GM21528 (cell line): ENCODE measurements around the gene MCC.

Experiments used
- ATAC-seq: cut with Tn5 transposase; IDR thresholded peaks from one replicate; pipeline ENCODE4 v1.9.1; 2021; ENCODE audit warnings: mild to moderate bottlenecking, moderate library complexity; ENCODE audit not compliant: unreplicated experiment, low FRiP score

Gene MCC

DNA sequence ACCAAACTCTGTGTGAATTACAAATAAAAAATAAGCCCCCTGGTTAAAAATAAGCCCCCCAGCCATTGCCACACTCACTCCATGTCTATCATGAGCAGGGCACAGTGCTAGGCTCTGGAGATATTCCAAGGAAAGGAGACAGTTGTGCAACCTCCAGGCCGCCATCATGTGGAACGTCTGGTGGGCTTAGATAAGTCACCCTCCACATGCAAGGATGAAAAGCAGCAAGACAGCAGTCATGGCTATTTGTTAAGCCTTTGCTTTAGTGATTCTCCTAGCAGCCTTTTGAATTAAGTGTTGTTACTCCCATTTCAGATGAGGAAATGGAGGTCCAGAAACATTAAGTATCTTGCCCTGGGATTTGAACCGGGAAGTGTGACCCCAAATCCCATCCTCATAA is 416.9 kb downstream of the MCC start:
- no peak for ATAC-seq

DNA sequence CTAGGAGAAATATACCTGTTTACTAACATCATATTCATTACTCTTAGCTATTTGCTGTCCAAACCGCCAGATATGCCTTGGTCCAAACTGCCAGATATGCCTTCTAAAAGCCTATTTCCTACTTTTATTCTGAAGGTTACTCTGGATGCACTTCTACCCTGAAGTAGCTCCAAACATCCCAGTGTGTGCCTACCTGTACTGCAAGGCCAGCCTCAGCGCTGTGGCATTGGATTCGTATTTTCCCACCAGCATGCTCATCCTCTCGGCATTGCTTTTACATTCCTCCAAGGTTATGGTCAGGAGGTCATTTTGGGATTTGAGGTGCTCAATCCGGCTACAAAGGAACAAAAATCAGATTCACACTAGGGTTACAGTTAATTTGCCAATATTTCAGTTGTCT is 417.4 kb downstream of the MCC start:
- no peak for ATAC-seq

DNA sequence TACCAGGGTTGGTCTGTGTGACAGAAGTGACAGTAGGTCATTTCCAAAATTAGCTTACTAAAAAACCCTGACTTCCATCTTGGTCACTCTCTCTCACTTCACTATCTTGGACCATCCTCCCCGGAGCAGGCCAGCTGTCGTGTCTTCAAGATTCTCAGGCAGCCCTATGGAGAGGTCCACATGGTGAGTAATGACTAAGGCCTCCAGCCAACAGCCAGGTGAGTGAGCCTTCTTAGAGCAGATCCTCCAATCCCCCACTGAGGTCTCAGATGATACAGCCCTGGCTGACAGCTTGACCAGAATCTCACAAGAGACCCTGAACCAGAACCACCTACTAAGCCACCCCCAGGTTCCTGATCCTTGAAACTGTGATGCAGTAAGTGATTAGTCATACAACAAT is 419.7 kb downstream of the MCC start:
- no peak for ATAC-seq

DNA sequence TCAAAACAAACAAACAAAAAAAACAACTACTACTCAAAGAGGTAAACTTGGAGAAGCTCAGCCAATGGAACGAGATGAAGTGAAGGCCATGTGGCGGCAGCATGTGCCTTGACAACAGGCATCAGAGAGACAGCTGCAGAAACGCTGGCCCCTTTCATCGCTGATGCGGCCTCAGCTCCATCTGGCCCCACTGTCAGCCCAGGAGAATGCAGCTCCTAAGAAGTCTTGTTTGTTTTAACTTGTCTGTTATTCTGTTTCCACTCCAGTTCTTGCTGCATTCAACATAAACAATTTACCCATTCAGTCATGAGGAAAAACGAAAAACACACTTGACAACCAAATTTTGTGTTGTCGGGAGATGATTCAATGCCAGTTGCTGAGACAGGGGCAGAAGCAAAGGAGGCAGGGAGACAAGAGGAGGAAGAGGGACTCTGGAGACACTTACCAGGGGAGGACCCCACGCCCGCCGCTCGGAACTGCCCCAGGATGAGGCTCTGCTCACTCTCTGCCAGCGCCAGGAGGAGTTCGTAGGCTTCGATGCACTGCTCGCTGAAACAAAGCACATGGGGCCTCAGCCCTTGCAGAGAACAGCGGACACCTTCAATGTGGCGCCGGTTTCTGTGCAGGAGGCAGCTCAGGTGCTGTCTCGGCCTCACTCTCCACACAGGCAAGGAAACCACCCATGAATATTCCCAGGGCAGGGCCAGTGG is 420.5 kb downstream of the MCC start:
- ATAC-seq = no peak

DNA sequence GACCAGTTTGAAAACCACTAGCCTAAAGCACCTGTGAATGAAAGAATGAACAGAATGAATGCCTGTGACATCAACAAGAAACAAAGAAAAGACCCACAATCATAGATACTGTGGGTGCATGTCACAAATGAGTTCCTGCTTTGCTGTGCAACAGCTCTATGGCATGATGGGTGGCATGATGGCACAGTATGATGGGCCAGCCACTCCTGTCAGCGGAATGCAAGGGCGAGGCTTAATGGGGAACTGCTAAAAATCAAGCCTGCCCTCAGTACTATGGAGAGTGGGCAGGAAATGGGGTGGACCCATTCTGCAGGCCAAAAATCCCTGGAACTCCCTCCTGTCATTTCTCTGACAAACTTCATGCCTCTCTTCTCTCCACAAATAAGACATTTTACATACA is 422.6 kb downstream of the MCC start:
- ATAC-seq = no peak

DNA sequence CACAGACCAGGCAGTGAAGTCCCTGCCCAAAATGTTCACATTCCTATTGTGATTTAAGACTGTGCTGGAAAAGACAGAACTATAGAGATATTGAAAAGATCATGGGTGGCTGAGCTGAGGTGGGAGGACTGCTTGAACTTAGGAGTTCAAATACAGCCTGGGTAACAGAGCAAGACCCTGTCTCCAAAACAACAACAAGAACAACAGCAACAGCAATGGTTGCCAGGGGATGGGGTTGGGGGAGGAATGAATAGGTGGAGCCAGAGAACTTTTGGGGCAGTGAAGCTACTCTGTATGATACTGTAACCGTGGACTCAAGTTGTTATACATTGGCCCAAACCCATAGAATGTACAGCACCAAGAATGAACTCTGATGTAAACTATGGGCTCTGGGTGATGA is 423.4 kb downstream of the MCC start:
- no peak for ATAC-seq

DNA sequence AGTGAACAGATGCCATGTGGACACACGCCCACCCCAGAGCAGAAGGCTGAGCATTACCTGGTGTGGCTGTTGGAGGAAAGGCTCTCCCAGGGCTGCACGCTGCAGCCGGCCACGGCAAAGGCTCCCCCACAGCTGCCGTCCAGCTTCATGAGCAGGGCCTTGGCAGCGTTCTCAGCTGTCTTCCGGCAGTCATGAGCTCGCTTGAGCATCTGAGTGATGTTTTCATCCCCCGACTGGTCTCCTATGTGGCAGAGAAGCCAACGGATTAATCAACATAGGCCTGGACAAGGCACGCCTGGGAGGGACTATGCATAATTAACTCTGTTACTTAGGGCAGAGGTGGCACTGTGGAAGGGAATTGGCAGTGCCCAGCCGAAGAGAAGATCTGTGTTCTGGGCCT is 424.3 kb downstream of the MCC start:
- ATAC-seq = no peak

DNA sequence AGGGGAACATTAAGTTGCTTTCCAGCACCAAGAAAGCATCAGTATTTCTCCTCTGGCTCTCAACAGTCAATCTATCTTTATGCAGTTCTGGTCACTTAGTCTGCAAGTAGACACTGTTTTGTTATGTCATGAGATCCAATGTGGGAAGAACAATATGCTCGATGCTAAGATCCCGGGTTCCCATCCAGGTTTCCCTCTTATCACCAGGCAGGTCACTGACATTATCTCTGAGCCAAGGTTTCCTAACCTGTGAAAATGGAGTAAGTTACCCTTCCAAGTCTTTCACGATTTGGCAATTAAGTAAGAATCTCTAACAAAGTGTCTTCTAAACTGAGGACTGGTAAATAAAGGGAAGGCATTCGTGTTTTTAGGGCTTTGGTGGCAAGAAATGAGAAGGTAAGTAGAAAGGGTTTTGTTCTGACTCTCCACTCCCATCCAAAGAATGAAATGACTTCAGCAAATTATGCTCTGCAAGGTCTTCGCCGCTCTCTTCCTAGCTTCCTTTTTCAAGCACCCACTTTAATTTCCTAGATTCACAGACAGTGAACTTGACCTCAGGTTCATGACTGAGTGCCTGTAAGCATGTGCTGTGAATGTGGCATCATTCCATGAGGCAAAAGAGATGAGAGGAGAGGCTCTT is 425.3 kb downstream of the MCC start:
- no peak for ATAC-seq

DNA sequence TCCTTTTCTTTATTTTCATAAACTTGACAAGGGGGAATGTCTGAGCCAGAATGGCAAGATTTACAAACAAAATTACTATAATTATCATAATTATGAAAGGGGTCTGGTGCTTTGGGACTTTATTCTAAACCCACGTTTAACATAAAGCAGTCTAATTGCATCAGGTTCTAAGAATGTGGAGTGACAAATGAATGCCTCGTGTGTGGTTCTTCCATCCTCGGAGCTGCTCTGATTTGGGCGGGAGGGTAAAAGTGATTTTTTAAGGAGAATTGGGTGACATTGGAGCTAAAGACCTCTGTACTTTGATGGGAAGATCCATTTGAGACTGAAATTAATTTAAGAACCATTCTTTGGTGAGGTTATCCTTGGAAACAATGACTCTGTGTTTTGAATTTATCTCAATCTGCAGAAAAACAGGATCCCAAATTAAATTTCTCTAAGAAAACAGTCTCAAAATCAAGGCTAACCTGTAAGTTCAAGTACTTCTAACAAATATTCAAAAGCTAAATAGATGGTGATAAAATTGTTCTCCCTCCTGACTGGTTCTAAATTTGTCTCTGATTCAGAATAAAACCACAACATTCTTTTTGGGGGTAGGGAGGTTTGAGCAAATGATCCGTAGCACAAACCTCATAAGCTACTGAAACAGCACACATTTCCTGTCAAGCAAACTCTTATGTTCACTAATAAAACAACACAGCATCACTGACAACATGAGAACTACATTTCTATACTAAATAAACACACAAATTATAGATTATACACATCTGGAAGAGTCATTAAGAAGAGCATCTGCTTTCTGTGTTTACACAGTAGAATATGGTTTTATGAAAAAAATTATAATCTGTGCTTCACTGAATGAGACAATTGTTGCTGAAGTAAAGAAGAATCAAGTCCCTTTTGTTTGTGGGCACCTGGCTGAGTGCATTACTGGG is 426.1 kb downstream of the MCC start:
- ATAC-seq = no peak

DNA sequence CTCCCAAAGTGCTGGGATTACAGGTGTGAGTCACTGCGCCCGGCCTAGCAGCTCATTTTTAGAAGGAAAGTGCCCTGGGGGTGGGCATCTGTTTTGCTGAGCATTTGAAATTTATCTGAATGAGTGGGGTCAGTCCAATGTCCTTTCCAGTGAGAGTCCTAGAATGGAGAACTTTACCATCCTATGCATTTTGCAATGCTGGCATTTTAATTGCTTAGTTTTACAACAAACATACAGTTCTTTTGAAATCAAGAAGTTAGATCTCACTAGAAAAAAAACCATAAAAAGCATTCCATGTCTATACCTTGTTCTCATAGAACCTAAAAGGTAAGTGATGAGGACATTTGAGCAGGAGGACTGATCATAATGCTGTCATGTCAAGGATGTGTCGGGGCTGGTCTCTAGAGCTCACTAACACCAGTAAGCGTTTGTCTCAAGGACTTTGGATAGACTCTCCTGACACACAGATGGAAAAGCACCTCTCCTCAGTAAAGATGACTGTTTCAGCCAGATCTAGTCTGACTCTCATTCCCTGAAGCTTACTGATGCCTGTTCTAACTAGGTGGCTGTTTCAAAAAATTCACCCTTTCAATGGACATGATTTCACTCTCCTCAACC is 427.7 kb downstream of the MCC start:
- no peak for ATAC-seq

DNA sequence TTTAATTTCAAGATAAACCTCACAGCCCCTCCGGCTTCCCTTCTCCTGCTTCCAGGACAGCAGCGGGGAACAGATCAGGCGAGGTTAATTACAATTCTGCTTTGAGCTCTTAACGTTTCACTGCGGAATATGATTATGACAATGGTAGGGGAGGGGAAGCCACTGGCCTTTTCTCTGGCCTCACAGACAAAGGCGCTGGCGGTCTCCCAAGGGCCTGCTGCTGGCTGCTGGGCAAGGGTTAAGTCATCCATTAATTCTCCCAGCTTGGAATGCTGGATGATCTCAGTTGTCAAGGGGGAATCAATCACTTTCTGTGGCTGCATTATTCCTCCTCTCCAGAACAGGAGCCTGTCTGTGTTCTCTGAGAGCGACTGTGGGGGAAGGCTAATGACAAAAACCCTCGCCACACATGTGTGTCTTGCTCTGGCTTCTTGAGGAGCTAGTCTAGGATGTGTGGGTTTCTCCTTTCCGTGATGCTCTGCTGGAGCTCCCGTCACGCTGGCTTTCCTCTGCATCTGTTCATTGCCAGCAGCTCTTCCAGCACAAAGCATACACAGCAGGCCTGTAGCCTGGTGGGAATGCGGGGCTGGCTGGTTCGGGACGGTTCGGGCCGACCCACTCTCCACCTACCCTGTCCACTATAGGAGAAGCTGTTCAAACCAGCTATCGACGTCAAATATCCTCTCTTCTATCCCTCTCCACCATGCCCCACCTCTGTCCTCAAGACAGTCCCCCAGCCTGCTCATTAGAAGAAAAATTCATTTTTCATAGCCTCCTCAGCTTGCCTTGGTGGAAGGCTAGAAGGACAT is 428.8 kb downstream of the MCC start:
- ATAC-seq = no peak

DNA sequence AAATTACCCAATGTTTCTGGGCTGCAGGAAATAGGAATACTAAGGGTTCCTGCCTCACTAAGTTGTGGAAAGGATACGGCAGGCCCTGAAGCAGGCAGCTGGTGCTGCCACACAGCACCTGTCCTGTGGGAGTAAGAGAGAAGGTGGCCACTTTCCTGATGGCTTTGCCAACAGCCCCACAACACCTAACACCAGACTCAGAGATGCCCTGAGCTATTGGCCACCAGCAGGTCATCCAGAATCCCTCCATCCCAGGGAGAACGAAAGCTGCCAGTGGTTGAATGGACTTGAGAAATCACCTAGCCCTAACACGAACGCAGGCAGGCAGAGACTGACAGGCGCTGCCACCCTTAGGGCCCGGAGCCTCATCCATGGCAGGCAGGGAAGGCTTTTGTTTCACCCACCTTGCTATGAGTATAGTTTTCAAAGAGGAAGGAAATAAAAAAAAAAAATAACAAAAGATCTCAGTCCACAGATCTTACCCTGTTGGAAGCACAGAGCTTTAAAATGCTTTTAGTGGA is 429.5 kb downstream of the MCC start:
- no peak for ATAC-seq

DNA sequence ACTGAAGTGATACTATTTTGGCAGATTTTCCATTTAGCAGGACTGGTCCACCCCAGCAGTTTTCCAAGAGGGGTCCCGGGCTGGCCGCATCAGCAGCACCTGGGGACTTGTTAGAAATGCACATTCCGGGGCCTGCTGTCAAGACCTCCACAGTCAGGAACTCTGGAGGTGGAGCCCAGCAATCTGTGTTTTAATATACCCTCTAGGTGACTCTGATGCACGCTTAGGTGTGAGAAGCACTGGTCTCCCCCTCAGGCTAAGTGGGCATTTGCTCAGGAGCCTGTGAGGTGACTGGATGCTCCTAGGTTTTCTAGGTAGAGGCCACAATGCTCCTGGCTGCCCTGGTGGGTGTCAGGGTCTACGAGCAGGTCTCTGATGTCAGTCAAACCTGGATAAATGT is 430.0 kb downstream of the MCC start:
- ATAC-seq = no peak

DNA sequence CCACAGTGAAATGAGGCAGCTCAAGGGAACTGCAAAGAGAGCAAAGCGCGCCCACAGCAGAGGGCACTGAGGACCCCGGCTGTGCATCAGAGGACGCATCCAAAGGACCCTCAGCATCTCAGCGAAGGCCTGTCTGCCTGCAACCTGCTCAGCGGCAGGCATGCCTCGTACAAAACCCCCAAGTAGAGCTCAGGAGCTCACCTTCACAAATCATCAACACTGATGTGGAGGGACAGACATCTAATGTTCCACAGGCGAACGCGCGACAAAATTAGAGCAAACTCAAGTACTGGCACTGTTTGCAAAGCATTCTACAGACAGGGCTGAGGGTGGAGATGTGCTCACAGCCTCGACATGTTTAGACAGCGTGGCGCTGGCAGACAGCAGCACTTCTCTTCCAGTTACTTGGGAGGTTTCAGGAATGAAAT is 430.7 kb downstream of the MCC start:
- ATAC-seq = no peak

DNA sequence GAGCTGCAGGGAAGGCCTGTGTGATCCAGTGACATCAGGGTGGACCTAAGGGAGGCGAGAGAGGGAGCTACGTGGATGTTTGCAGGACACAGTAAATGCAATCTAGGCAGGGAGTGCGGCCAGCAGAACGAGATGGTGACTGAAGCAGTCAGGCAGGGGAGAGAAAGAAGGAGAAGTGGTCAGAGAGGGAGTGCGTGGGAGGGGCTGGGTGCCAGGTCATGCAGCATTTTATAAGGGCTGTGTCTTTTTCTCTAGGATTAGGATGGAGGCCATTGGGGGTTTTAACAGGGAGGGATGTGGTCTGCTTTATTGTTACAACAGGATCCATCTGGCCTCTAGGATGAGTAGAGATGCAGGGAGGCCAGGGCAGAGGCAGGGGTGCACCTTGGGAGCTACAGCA is 431.3 kb downstream of the MCC start:
- no peak for ATAC-seq

DNA sequence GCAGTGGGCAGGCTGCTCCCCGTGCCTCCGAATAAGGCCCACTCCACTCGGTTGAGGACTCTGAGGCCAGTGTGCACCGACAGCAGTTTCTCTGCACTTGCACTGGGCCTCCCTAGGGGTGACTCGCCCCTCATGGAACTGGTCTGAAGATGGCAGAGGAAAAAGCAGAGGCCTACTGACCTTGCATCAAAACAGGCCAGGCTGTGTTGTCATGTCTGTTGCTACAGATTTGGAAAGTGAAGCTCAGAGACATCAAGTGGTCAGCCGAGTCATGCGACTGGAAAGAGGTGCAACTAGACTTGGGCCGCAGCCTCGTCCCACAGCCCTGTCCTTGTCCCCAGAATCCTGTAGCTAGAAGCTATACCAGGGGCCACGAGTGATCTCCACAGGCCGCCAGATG is 433.4 kb downstream of the MCC start:
- ATAC-seq = no peak

DNA sequence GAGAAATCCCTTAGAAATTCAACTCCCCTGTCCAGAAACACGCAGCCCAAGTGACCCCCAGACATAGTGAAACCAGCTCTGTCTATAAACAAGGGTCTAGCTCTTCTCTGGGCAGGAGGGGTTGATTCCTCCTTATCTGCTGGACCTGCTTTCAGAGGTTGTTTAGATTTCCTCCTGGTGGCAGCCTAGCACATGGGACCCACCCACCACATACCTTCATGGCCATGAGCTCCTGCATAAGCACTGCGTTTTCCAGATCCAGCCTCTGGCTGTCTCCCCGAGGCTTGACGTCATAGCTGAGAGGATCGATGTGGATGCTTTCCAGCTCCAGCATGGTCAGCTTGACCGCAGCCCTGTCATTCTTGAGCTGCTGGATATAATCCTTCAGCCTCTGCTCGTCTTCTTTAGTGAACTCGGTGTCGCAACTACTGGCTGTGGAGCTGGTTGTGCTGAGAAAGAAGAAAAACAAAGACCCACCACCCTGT is 434.7 kb downstream of the MCC start:
- ATAC-seq = no peak

DNA sequence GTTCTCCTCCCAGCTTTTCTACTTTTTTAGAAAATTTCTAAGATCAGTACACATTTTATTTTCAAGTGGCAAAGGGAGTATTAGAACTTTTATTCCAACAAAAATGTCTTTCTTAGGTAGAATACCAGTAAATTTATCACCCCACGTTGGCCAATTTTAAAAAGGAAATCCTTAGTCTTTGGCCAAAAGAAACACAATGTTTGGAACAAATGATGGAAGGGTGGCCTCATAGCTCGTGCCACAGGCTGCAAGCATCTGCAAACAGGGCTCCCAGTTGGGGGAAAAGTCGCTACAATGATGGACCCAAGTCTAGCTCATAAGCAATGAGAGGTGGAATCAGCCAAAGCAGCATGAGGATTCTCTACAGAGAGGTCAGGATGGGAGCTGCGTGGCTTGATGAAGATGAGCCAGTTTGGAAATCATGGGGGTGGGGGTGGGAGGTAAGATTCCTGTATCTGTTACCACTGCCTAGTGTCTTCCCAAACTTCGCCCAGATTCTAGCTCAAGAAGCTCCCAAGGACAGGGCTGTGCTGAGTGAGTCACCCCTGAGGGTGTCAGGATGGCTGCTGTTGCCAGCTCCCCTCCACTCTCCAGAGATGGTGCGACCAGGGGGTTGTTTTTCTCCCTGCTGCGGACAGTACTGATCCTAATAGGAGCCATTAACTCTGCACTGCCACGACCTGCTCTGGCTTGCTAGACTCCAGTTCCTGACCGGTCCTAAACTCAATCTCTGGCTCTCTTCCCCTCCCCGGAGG is 436.0 kb downstream of the MCC start:
- ATAC-seq = no peak

DNA sequence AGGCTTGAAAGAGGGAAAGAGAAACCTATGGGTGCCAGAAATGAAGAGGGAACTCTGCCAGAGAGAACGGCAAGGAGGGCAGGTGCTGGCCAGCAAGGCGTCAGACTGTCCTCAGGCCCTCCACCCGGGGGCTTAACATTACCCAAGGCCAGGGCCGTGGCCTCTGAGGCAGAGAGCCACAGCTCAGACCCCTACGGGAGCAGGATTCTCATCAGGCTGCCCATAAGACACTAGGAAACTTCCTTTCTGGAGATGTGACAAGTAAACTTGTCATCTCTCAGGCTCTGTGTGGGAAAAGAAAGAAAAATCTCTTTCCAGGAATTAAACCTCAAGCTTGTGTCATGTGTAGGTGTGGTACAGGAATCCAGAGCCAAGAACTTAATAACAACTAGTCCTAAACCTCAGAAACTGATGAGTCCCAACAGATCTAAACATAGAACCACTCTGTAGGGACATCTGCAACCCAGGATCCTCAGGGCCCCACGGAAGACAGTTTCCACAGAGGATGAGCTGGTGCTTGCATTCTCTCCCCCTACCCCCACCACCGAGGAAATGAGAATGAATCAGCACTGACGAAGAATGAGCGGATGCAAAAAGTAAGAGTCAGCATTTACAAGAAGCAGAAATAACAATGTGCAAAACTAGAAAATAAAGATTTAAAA is 437.4 kb downstream of the MCC start:
- ATAC-seq = no peak
